Uterus (tissue), 2 donors: ENCODE measurements around the gene NFKB2.

Source experiments
- POLR2A ChIP-seq, 2 donors: fragments of 450-650 bp; IDR thresholded peaks; one replicate each; pipeline ENCODE4 v1.6.1; 2016; ENCODE audit warnings: antibody characterized with exemption in 2 of 2, mild to moderate bottlenecking in 1 of 2, moderate library complexity in 1 of 2
- TF ChIP-seq, protein P1 (sequence below), 4 experiments: fragments of 200-600 bp in 2 of 4; fragments of 450-650 bp in 2 of 4; sonication (generic) in 2 of 4; IDR thresholded peaks; one replicate each; pipeline ENCODE4 v1.5.1; 2016 to 2019; ENCODE audit warnings: antibody characterized with exemption in 4 of 4, mild to moderate bottlenecking in 2 of 4, moderate library complexity in 1 of 4

DNA sequence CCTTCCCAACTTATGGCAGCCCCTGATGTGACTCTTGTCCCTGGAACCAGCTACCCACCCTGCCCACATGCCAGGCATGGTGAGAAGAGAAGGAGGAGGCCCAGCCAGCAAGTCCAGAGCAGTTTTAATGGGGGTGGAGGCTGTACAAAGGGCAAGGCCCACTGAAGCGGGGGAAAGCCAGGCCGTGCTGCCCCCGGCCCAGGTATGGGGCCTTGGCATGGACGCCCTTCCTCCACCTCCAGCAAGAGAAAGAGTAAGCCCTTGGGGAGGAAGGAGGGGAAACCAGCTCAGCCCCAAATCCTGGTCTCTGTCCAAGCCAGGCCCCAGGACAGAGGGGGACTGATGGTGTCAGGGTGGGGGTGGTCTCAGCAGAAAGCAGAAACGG, 7.0 kb downstream of the NFKB2 start:
- TF ChIP-seq, protein P1, sequence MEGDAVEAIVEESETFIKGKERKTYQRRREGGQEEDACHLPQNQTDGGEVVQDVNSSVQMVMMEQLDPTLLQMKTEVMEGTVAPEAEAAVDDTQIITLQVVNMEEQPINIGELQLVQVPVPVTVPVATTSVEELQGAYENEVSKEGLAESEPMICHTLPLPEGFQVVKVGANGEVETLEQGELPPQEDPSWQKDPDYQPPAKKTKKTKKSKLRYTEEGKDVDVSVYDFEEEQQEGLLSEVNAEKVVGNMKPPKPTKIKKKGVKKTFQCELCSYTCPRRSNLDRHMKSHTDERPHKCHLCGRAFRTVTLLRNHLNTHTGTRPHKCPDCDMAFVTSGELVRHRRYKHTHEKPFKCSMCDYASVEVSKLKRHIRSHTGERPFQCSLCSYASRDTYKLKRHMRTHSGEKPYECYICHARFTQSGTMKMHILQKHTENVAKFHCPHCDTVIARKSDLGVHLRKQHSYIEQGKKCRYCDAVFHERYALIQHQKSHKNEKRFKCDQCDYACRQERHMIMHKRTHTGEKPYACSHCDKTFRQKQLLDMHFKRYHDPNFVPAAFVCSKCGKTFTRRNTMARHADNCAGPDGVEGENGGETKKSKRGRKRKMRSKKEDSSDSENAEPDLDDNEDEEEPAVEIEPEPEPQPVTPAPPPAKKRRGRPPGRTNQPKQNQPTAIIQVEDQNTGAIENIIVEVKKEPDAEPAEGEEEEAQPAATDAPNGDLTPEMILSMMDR (IDR thresholded peaks at IDR 0.05) = no peak
- TF ChIP-seq POLR2A (IDR thresholded peaks at IDR 0.05) = no peak
